ENCODE measurements around the gene SLC25A45.
A peak's percentile ranks its signal among the peaks of the same experiment; 100 is the strongest.

SLC25A45 gene

GRCh38 chr11:65382033-65382803 lies at the start of gene SLC25A45:
SLC25A45 (minus strand) TSS chr11:65382646; CDS start chr11:65381951, 695 bp downstream.
- DNase-seq, result peak; percentile 92

DNA sequence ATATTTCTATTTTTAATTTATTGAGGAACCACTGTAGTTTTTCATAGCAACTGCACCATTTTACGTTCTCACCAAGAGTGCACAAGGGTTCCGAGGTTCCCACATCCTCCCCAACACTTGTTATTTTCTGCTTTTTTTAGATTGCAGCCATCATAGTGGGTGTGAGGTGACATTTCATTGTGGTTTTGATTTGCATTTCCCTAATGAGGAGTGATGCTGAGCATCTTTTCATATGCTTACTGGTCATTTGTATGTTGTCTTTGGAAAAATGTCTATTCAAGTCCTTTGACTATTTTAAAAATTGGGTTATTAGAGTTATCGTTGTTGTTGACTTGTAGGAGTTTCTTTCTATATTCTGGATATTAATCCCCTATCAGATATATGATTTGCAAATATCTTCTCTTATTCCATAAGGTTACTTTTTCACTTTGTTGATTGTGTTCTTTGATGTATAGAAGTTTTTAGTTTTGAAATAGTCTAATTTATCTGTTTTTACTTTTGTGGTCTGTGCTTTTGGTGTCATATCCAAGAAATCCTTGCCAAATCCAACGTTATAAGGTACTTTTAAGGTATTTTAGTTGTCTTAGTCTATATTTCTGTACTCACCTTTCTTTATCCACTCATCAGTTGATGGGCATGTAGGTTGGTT lies 49.1 kb upstream of the SLC25A45 start:
- DNase-seq, result no peak

DNA sequence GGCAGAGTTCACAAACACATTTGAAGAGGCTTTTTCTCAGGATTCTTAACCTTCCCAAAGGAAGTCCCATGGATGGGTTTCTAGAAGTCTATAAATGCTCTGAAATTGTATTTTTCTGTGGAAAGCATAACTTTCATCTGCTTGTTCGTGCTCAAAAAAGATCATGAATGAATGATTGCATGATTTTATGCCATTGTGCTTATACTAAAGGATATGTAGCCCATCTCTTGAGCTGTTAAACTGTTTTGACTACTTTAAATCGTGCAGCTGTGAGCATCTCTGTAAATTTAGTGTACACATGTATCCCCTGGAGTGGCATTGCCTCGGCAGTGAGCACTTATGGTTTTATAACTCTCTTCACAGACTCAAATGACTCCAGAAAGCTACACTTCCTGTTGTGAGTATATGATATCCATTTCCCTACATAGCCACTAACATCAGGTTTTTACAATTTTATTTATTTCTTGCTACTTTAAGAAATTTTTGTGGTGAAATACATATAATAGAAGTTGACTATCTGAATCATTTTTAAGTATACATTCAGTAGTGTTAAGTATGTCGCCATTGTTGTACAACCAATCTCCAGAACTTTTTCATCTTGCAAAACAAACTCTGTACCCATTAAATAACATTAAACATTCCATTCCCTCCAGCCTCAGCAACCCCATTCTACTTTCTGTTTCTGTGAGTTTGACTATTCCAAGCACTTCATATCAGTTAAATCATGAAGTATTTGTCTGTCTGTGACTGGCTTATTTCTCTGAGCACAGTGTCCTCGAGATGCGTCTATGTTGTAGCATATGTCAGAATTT lies 48.2 kb upstream of the SLC25A45 start:
- no peak for DNase-seq

GRCh38 chr11:65429724-65430405 lies 47.4 kb upstream of the SLC25A45 start:
- DNase-seq, result peak; percentile 45

DNA sequence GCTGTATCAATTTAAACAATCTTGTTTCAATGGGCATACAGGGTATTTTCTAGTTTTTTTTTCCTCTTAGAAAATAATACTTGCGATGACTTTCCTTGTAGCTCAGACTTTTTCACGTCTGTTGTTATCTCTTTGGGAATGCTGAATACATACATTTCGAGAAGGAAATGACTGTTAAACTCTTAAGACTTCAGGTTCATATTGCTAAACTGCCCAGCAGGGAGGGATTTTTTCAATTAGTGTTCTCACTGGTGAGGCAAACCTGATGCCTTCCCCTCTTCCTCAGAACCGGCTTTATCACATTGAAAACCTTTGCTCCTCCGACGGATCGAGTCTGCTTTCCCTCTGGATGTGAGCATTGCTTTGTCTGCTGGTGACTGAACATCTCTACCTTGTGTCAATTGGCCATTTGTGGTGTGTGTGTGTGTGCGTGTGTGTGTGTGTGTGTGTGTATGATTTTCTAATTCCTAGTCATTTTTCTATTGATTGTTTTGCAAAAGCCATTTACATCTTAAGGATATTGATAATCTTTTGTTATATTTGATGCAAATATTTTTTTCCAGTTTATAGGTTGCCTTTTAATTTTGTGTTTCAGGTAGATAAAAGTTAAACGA lies 46.7 kb upstream of the SLC25A45 start:
- DNase-seq, result no peak

GRCh38 chr11:65428578-65429067 lies 46.2 kb upstream of the SLC25A45 start:
- DNase-seq, result no peak

DNA sequence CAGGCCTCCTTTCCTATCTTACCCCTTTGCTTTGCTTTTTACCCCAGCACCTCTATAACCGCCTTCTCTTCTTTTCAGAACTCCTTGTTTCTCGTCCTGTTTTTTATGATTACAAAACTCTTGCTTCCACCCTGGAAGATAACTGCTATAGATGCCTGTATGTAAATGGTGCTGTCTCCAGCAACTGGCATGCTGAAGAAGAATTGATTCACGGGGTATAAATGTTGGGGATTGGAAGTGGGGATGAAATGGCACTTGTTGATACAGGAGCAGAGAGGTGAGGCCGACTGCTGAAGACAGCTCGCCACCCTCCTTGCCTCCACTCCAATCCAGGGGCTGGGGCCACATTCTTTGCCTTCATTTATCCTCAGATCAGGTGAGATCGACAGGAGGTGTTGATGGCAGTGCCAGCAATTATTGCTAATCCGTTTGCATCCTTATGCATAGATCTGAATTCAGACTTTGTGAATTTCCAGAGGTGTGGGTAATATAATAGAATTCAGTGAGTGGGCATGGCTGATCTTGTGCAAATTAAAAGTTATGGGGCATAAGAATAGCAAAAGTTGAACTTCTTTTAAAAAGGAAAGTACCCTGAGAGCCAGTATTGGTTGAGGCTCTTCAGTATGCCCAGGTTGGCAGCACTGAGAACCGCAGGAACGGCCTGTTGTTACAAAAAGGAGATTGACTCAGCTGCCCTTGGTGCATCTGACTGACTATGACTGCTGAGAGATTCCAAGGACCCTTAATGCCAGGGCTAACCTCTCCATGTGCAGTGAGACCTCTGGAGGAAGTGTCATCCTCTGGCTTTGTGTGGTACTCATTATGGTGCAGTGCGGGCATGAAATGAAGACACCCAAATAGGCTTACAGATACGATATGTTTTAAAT lies 45.5 kb upstream of the SLC25A45 start:
- DNase-seq, result no peak

DNA sequence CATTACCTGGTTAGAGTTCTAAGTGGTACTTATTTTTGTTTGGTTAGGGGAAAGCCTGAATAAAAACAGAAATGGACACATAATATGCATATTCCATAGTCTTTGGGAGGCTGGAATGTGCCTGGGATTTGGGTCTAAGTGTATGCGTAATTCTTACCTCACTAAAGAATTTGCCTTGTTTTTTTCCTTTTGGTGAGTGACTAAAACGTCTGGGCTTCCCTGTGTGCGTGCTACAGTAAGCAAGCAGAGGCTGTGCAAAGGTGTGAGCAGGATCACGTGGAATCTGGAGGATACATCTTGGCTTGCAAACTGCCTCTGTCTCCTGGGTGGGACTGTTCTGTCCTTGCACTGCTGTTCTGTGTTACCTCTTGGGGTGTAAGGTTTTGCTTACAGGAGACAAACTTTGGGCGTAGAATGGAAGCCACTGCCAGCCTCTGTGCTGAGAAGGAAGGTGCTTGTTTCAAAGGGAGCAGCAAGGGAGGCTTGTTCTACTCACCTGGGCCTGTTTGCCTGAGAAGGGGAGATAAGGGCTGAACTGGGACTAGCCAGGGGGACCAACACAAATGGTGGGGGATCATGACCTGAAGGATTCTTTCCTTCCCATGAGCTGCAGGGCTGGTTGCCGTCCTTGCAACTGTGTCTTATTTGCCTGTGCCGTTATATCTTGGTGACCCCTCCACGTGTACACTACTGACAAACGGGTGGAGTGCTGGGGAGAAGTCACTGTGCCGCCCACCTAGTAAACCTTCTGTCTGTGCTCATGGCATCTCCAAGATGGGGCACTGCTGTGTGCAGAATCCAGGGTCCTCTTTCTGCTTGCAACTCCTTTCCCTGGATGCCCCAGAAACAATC lies 44.6 kb upstream of the SLC25A45 start:
- DNase-seq, result no peak

DNA sequence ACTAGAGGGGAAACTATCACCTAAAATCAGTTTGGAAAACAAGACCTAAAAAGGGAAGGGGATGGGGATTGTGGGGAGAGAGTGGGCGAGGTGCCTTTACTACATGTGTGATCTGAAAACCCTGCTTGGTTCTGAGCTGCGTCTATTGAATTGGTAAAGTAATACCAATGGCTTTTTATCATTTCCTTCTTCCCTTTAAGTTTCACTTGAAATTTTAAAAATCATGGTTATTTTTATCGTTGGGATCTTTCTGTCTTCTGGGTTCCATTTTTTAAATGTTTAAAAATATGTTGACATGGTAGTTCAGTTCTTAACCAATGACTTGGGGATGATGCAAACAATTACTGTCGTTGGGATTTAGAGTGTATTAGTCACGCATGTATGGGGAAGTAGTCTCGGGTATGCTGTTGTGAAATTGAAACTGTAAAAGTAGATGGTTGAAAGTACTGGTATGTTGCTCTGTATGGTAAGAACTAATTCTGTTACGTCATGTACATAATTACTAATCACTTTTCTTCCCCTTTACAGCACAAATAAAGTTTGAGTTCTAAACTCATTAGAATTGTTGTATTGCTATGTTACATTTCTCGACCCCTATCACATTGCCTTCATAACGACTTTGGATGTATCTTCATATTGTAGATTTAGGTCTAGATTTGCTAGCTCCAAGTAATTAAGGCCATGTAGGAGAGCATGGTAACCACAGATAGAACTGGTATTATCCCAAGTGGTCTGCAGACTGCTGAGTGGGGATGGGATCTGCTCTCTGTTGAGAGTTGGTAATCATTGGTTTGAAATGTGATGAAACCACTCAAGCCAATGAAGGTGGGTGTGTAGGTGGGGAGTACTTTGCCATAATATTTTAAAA lies 43.8 kb upstream of the SLC25A45 start:
- DNase-seq, result no peak

GRCh38 chr11:65425105-65425970 lies 42.9 kb upstream of the SLC25A45 start:
- DNase-seq, result peak; percentile 84

DNA sequence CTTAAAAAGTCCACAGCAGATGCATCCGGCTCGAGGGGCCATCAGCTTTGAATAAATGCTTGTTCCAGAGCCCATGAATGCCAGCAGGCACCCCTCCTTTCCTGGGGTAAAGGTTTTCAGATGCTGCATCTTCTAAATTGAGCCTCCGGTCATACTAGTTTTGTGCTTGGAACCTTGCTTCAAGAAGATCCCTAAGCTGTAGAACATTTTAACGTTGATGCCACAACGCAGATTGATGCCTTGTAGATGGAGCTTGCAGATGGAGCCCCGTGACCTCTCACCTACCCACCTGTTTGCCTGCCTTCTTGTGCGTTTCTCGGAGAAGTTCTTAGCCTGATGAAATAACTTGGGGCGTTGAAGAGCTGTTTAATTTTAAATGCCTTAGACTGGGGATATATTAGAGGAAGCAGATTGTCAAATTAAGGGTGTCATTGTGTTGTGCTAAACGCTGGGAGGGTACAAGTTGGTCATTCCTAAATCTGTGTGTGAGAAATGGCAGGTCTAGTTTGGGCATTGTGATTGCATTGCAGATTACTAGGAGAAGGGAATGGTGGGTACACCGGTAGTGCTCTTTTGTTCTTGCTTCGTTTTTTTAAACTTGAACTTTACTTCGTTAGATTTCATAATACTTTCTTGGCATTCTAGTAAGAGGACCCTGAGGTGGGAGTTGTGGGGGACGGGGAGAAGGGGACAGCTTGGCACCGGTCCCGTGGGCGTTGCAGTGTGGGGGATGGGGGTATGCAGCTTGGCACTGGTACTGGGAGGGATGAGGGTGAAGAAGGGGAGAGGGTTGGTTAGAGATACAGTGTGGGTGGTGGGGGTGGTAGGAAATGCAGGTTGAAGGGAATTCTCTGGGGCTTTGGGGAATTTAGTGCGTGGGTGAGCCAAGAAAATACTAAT lies 42.0 kb upstream of the SLC25A45 start:
- peak; percentile 56 for DNase-seq

GRCh38 chr11:65423516-65424204 lies 41.2 kb upstream of the SLC25A45 start:
- DNase-seq, result peak; percentile 39

GRCh38 chr11:65422633-65423515 lies 40.4 kb upstream of the SLC25A45 start, which contains the start of gene NEAT1:
NEAT1 (plus strand) TSS chr11:65422798.
- DNase-seq, result peak; percentile 93

- DNase-seq, result peak; percentile 84
Observed at GRCh38 chr11:65421794-65422632, 39.6 kb upstream of the SLC25A45 start.
